Left lung (tissue), 10 donors: ENCODE data around the gene LETM1. TPM values are rescaled to one million over a fixed set of nuclear protein-coding genes. Genes with fewer than 3 reads are reported as not detected.

Experiments
- ATAC-seq: fragments of 200-7000 bp; cut with Tn5 transposase; one replicate; pipeline ENCODE4 v1.9.1; 2020; ENCODE audit warnings: moderate library complexity
- DNase-seq, 4 donors: peaks; one replicate each; pipeline ENCODE4 v3.0.0-alpha.2; 2013 to 2020
- H3K27ac ChIP-seq, 2 donors: fragments of 200-600 bp; sonication (generic) in 1 of 2; one replicate each; pipeline versions ENCODE4 v1.5.0 to v1.8.0; 2020 to 2021
- H3K27me3 ChIP-seq, 2 donors: fragments of 200-600 bp; sonication (generic) in 1 of 2; one replicate each; pipeline versions ENCODE4 v1.5.0 to v1.8.0; 2020 to 2021
- H3K36me3 ChIP-seq, 2 donors: fragments of 200-600 bp; sonication (generic) in 1 of 2; one replicate each; pipeline versions ENCODE4 v1.5.0 to v1.8.0; 2020 to 2021
- H3K4me1 ChIP-seq, 2 donors: fragments of 200-600 bp; one replicate each; pipeline ENCODE4 v1.8.0; 2021
- H3K4me3 ChIP-seq, 2 donors: fragments of 200-600 bp; sonication (generic) in 1 of 2; one replicate each; pipeline versions ENCODE4 v1.5.0 to v1.8.0; 2020 to 2021; ENCODE audit warnings: mild to moderate bottlenecking in 1 of 2
- H3K9me3 ChIP-seq, 2 donors: fragments of 200-600 bp; sonication (generic) in 1 of 2; one replicate each; pipeline versions ENCODE4 v1.5.0 to v1.8.0; 2020 to 2021
- intact Hi-C, 2 donors: fragments of 100-400 bp; cut with DNase I; formaldehyde crosslinking; loops; one replicate each; pipeline versions ENCODE4 v1.11.2 to v1.14.2; 2022
- polyA plus RNA-seq, 6 donors: library from polyadenylated mRNA; unstranded; fragments of 120-200 nt; gene quantifications; one replicate each; pipeline ENCODE4 v1.2.1, GENCODE V29; 2013; ENCODE audit not compliant: insufficient read length in 6 of 6
- total RNA-seq, 2 donors: library from RNA; stranded (reverse); fragmentation: NEBNext Ultra II Directional; extraction: Animal tissue kit (Norgen Biotek cat#: 25700); gene quantifications; one replicate each; pipeline ENCODE4 v1.2.1, GENCODE V29; 2021
- TF ChIP-seq, protein P1 (sequence below), 2 donors: fragments of 200-600 bp; sonication (generic) in 1 of 2; IDR thresholded peaks; one replicate each; pipeline versions ENCODE4 v1.5.0 to v1.8.0; 2021; ENCODE audit warnings: antibody characterized with exemption in 2 of 2
- donor health status: DM: no; HTN: yes; CAD: no.
- donor health status: DM: no; HTN: no; CAD: no.

LETM1 gene
- total and polyA plus RNA-seq, 8 donors = 17.9 to 52.3 (median 21.5) TPM

DNA sequence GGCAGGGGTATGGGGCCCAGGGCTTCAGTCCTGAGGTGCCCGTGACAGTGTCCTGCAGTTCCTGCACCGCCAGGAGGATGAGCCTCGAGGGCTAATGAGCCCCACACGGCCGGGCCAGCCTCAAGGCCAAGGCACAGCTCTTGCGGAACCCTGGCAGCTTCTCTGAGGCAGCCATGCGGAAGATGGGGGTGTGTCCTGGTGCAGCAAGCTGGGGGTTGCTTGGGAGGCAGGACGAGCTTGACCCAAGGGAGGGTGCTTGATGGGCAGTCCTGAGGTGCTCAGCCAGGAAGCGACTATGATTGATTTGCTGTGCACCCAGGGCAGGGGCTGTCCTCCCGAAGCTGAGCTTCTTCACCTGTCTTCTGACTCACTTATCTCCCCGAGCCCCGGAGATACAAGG lies 72.0 kb downstream of the LETM1 start:
- no peaks in the 10 kb centered on the region for H3K9me3 ChIP-seq
- H3K27me3 ChIP-seq = no peaks in the 10 kb centered on the region
- no peak overlapping the region for H3K27ac ChIP-seq
- TF ChIP-seq, protein P1, sequence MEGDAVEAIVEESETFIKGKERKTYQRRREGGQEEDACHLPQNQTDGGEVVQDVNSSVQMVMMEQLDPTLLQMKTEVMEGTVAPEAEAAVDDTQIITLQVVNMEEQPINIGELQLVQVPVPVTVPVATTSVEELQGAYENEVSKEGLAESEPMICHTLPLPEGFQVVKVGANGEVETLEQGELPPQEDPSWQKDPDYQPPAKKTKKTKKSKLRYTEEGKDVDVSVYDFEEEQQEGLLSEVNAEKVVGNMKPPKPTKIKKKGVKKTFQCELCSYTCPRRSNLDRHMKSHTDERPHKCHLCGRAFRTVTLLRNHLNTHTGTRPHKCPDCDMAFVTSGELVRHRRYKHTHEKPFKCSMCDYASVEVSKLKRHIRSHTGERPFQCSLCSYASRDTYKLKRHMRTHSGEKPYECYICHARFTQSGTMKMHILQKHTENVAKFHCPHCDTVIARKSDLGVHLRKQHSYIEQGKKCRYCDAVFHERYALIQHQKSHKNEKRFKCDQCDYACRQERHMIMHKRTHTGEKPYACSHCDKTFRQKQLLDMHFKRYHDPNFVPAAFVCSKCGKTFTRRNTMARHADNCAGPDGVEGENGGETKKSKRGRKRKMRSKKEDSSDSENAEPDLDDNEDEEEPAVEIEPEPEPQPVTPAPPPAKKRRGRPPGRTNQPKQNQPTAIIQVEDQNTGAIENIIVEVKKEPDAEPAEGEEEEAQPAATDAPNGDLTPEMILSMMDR (IDR thresholded peaks at IDR 0.05) = no peak
- H3K4me1 ChIP-seq = no peaks in the 10 kb centered on the region
- DNase-seq = no peak
- intact Hi-C loops = no loop called here
- no peaks in the 10 kb centered on the region for H3K36me3 ChIP-seq
- no peak for ATAC-seq
- no peak overlapping the region for H3K4me3 ChIP-seq

DNA sequence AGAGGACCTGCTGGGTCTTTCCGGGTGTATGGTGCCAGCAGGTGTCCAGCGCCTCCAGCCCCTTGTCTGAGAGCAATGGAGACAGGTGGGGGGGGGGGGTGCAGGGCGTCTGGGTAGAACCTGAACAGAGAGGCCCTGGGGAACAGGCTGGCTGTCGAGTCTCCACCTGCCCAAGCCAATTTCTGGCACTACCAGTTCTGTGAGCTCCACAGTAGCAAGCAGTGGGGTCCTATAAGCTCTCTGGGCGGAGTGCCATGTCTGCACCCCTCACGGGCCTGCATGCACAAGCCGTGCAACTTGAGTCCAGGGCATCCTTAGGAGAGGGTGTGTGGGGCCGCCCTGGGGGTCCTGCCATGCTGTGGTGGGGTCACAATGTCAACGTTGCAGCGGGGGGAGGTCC lies 72.9 kb downstream of the LETM1 start:
- Histone ChIP-seq H3K27ac (no peak overlapping the region), H3K4me1 (no peaks in the 10 kb centered on the region), H3K36me3 (no peaks in the 10 kb centered on the region), H3K9me3 (no peaks in the 10 kb centered on the region), H3K27me3 (no peaks in the 10 kb centered on the region), H3K4me3 (no peak overlapping the region)
- intact Hi-C loops = no loop called here
- ATAC-seq (no peak), DNase-seq (no peak)
- TF ChIP-seq, protein P1 (IDR thresholded peaks at IDR 0.05) = no peak

DNA sequence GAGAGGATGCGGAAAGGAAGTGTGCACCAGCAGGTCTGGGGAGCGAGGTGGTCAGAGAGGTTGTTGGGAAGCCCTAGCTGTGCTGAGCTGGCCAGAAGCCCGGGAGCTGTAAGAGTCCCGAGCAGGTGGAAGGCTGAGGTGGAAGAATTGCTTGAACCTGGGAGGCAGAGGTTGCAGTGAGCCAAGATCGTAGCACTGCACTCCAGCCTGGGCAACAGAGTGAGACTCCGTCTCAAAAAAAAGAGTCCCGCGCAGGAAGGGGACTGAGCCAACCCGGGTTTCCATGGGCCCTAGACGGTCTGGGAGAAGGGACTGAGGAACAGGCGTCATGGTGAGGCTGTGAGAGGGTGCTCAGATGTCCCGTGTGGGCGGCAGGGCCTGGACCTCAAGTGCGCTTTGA lies 75.5 kb downstream of the LETM1 start:
- ATAC-seq = no peak

DNA sequence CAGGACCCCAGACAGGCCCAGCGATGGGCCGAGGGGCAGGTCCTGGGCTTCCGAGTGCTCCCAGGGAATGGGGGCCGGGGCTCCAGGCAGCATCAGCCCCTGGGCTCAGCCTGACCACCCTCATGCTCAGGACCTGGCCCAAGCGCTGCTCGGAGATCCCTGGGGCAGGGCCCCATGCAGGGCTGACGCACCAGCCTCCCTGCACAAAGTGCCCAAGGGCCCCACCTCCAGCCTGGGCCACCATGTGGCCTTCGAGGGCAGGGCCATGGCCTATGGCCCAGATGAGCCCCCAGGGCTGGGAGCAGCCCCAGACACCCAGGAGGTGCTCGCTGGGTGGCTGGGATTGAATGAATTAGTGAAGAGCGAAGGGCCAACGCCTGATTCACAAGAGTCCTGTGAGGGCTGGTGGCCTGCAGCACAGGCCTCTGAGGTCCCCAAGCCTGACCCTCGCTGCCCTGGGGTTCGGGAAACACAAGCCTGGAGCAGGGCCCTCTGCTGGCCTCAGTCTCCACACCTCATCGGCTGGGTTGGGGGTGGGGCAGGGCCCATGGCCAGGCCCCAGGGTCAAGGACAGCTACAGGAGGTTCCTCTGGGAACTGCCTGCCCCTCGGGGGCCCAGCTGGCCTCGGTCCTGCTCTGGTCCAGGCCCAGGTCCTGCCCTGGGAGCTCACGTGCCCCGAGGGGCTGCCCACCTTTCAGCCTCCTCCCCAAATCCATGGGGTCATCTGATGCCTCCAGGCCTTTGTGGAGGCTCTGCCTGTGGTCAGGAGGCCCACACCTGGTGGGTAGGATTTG lies 76.2 kb downstream of the LETM1 start:
- no peak overlapping the region for H3K4me3 ChIP-seq
- H3K27me3 ChIP-seq = no peaks in the 10 kb centered on the region
- no peak for DNase-seq
- no peaks in the 10 kb centered on the region for H3K9me3 ChIP-seq
- no peak overlapping the region for H3K27ac ChIP-seq
- H3K4me1 ChIP-seq = no peaks in the 10 kb centered on the region
- TF ChIP-seq, protein P1 (IDR thresholded peaks at IDR 0.05) = no peak
- ATAC-seq = no peak
- intact Hi-C loops = no loop called here
- H3K36me3 ChIP-seq = no peaks in the 10 kb centered on the region

More for the DNA sequence above, 75.5 kb downstream of the LETM1 start:
- Histone ChIP-seq H3K36me3 (no peaks in the 10 kb centered on the region), H3K27me3 (no peaks in the 10 kb centered on the region), H3K9me3 (no peaks in the 10 kb centered on the region), H3K4me3 (no peak overlapping the region), H3K4me1 (no peaks in the 10 kb centered on the region), H3K27ac (no peak overlapping the region)
- TF ChIP-seq, protein P1 (IDR thresholded peaks at IDR 0.05) = no peak
- DNase-seq = no peak
- intact Hi-C loops = no loop called here

DNA sequence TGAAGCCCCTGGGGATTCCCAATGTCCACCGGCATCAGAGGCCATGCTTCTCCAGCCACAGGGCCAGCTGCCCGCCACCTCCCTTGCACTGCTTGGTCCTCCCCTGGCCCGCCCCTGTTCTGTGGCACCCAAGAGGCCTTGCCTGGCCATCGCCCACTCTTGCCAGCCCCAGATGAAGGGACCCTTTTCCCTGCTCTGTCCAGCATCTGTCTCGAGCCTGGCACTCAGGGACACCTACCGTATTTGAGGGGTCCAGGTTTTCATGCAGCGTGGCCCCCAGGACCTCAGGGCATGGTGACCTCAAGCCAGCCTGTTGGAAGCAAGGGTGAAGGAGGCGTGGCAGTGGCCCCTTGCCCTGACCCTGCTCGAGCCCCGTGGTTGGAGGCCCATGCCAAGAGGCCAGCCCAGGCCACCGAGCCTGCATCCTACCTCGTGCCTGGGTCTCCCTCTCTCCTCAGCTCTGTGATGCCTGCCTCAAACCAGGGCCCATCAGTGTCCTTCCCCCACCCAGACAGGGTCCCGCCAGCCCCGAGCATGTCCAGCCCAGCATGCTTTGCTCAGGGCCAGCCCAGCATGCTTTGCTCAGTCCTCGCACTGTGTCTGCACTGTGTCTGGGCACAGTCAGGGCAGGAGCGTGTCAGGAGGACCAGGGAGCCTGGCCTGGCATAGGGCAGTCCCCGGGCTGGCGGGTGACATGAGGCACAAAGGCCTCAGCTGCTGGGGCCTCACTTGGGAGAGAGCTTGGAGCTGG lies 77.1 kb downstream of the LETM1 start:
- Histone ChIP-seq H3K4me1 (no peaks in the 10 kb centered on the region), H3K27me3 (no peaks in the 10 kb centered on the region), H3K27ac (no peak overlapping the region), H3K36me3 (no peaks in the 10 kb centered on the region), H3K9me3 (no peaks in the 10 kb centered on the region), H3K4me3 (no peak overlapping the region)
- intact Hi-C loops = no loop called here
- DNase-seq = no peak
- ATAC-seq = no peak
- TF ChIP-seq, protein P1 (IDR thresholded peaks at IDR 0.05) = no peak
